ENCODE data around the gene KIF9. TPM values are rescaled to one million over a fixed set of nuclear protein-coding genes. Genes with fewer than 3 reads are reported as not detected.

KIF9 gene, protein sequence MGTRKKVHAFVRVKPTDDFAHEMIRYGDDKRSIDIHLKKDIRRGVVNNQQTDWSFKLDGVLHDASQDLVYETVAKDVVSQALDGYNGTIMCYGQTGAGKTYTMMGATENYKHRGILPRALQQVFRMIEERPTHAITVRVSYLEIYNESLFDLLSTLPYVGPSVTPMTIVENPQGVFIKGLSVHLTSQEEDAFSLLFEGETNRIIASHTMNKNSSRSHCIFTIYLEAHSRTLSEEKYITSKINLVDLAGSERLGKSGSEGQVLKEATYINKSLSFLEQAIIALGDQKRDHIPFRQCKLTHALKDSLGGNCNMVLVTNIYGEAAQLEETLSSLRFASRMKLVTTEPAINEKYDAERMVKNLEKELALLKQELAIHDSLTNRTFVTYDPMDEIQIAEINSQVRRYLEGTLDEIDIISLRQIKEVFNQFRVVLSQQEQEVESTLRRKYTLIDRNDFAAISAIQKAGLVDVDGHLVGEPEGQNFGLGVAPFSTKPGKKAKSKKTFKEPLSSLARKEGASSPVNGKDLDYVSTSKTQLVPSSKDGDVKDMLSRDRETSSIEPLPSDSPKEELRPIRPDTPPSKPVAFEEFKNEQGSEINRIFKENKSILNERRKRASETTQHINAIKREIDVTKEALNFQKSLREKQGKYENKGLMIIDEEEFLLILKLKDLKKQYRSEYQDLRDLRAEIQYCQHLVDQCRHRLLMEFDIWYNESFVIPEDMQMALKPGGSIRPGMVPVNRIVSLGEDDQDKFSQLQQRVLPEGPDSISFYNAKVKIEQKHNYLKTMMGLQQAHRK
- 10 to 100 TPM in 2 of 7 donors, 1 to 10 TPM in 5; 3.9 to 15.8 (median 6.6) TPM for total RNA-seq
- polyA plus RNA-seq = 10 to 100 TPM in 1 of 3 donors, 1 to 10 TPM in 2; 3.8 to 12.3 (median 6.8) TPM
- long read RNA-seq, donor 1, partial matches to known transcripts = 0 of 4 reads
- long read RNA-seq, donor 1, other reads (novel, unspliced or antisense) = 0 of 4 reads
- long read RNA-seq, donor 2, partial matches to known transcripts = 0 of 2 reads
- long read RNA-seq, donor 2, other reads (novel, unspliced or antisense) = 0 of 2 reads

DNA sequence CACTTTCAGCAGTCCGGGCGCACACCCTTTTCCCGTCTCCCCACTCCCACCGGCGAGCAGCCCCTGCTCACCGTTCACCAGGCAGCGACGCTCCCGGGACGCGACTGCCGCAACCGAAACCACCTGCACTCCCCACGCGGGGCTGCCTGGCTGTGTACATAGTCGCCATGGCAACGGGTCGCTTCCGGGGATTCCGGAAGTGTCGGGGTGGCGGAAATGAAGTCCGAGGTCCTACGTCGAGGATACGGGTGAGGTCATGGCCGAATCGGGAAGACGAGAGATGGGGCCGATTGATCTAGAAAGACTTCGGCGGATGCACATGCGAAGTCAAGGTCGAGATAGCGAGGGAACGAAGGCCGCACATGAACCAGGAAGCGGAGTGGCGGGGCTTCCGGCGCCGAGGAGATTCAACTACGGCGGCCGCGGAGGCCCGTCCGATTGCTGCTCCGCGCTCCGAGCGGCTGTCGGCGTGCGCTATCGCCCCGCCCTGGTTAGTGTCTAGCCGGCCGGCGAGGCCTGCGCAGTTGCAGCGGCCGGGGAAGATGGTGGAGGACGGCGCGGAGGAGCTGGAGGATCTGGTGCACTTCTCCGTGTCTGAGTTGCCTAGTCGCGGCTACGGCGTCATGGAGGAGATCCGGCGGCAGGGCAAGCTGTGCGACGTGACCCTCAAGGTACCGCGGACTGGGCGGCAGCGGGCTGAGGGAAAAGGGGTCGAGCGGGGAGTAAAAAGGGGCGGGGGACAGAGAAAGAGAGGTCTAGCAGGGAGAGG, at the start of gene KIF9, which contains the start of gene KLHL18:
KIF9 (minus strand) TSS at position 376 of the 769 bp plus-strand sequence. CDS start 5,425 bp downstream, outside the sequence.
KLHL18 (plus strand) TSS at position 521 of the 769 bp plus-strand sequence; CDS start at position 543, 22 bp downstream.
- H3K27me3 ChIP-seq (replicated peaks in 1 of 7) = no peaks in the 10 kb centered on the region
- peak within 1 kb of the TSS; percentile 78 to 95 (median 84) for H3K4me3 ChIP-seq
- no peaks in the 10 kb centered on the region for H3K9me3 ChIP-seq
- peak within 1 kb of the TSS; percentile 79 to 97 (median 94) for H3K27ac ChIP-seq
- peak; percentile 99 for DNase-seq
- intact Hi-C loops (cut with DNase I; ENCODE audit: low total_unique reads) = no loop called here
- peaks cover 0 to 10% (median 3%) of the 10 kb centered on the region in 6 donors for H3K36me3 ChIP-seq
- TF ChIP-seq, protein P1, sequence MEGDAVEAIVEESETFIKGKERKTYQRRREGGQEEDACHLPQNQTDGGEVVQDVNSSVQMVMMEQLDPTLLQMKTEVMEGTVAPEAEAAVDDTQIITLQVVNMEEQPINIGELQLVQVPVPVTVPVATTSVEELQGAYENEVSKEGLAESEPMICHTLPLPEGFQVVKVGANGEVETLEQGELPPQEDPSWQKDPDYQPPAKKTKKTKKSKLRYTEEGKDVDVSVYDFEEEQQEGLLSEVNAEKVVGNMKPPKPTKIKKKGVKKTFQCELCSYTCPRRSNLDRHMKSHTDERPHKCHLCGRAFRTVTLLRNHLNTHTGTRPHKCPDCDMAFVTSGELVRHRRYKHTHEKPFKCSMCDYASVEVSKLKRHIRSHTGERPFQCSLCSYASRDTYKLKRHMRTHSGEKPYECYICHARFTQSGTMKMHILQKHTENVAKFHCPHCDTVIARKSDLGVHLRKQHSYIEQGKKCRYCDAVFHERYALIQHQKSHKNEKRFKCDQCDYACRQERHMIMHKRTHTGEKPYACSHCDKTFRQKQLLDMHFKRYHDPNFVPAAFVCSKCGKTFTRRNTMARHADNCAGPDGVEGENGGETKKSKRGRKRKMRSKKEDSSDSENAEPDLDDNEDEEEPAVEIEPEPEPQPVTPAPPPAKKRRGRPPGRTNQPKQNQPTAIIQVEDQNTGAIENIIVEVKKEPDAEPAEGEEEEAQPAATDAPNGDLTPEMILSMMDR (IDR thresholded peaks at IDR 0.05 in 8 of 11, conservative IDR thresholded peaks at IDR 0.05 in 3 of 11) = peak in 1 of 11 experiments; percentile 13
- peak in 2 of 3 donors; percentile 3 to 60 for TF ChIP-seq POLR2A (IDR thresholded peaks at IDR 0.05)
- TF ChIP-seq POLR2AphosphoS5 (IDR thresholded peaks at IDR 0.05) = peak; percentile 93 to 97 (median 96)
- WGBS, 5 donors = 0 to 1% (median 0%) methylated on average over 50 to 82 of the region's 82 CpGs
- H3K4me1 ChIP-seq = peaks cover 29 to 63% (median 49%) of the 10 kb centered on the region in 6 donors

DNA sequence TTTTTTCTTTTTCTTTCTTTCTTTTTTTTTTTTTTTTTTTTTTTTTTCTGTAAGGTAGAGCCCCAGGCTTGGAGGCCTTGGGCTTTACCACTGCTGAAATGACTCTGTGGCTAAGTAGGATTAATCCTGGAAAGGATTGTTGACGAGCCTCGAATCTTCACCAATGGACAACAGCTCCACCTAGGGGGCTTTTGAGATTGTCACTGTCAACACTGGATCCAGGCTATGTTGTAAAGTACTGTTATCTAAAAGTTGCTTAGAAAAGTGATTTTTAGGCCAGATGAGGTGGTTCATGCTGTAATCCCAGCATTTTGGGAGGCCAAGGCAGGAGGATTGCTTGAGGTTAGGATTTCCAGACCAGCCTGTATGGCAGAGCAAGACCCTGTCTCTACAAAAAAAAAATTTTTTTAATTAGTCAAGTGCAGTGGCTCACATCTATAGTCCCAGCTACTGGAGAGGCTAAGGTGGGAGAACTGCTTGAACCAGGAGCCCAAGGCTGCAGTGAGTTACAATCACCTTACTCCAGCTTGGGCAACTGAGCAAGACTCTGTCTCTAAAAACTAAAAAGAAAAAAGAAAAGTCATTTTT, 41.8 kb upstream of the KIF9 start:
- Histone ChIP-seq H3K4me3 (no peak overlapping the region), H3K36me3 (peaks cover 2 to 99% (median 67%) of the 10 kb centered on the region in 6 donors), H3K4me1 (peaks cover 0 to 10% (median 2%) of the 10 kb centered on the region in 6 donors), H3K9me3 (no peaks in the 10 kb centered on the region), H3K27me3 (replicated peaks in 1 of 7) (no peaks in the 10 kb centered on the region), H3K27ac (no peak overlapping the region)
- intact Hi-C loops (cut with DNase I; ENCODE audit: low total_unique reads) = no loop called here
- DNase-seq = no peak
- TF ChIP-seq POLR2A (IDR thresholded peaks at IDR 0.05) = no peak
- TF ChIP-seq, protein P1 (IDR thresholded peaks at IDR 0.05 in 8 of 11, conservative IDR thresholded peaks at IDR 0.05 in 3 of 11) = peak; percentile 50 to 79 (median 66)
- TF ChIP-seq POLR2AphosphoS5 (IDR thresholded peaks at IDR 0.05) = no peak
- WGBS, 5 donors = 3 to 21% (median 10%) methylated on average over 2 of the region's 2 CpGs

DNA sequence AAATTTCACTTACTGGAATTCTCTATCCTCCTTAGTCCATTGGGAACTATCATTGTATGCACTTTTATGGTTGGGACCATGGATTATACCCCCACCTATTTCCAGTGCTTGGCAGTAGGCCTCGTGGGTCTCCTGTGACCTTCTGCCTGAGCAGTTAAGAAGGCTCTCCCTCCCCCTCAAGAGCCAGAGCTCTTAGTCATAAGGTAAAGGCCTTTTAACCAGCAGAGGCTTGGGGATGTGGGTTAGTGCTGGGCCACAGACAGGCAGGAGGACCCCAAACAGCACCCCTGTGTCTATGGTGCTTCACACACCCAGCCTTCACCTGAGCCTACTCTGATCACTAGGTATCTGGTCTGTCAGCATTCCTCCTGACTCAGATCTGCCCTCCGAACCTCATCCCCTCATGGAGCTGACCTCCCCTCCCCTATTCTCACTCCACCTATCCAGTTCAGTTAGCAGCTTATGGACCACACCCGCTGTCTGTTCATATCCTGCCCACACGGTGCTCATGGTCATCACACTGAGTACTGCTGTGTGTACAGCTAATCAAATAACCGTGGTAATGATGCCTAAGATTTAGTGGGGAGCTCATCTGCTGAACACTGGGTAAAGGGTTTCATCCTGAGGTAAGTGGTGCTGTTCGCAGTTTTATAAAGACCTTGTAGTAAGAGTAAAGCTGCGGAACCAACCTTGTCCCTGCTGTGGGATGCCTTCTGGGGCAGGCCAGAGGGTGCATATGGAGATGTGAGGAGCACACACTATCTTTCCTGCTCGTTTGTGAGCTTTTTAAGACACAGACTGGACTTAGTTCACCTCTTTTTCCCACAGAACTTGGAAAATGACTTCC, 41.1 kb upstream of the KIF9 start:
- TF ChIP-seq POLR2AphosphoS5 (IDR thresholded peaks at IDR 0.05) (no peak), POLR2A (IDR thresholded peaks at IDR 0.05) (no peak)
- TF ChIP-seq, protein P1 (IDR thresholded peaks at IDR 0.05 in 8 of 11, conservative IDR thresholded peaks at IDR 0.05 in 3 of 11) = no peak
- no peak for DNase-seq
- Histone ChIP-seq H3K36me3 (peaks cover 2 to 99% (median 63%) of the 10 kb centered on the region in 6 donors), H3K27ac (peak overlapping the region in 1 of 8 donors; percentile 45), H3K27me3 (replicated peaks in 1 of 7) (no peaks in the 10 kb centered on the region), H3K9me3 (no peaks in the 10 kb centered on the region), H3K4me3 (no peak overlapping the region), H3K4me1 (peaks cover 0 to 10% (median 2%) of the 10 kb centered on the region in 6 donors)
- 78 to 83% (median 80%) methylated on average over 8 of the region's 8 CpGs for WGBS, 5 donors
- intact Hi-C loops (cut with DNase I; ENCODE audit: low total_unique reads) = no loop called here
